HG03175 (cell line): Measurements from ENCODE around the gene C2CD4C.
"Not testable (repeated sequence)": the region's sequence is repeated elsewhere in the genome, so short reads cannot be mapped to it uniquely, and the experiment has no call there.

Source experiments
- ATAC-seq: cut with Tn5 transposase; IDR thresholded peaks from one replicate; pipeline ENCODE4 v1.9.1; 2021; ENCODE audit warnings: mild to moderate bottlenecking, moderate library complexity; ENCODE audit not compliant: unreplicated experiment

C2CD4C gene

DNA sequence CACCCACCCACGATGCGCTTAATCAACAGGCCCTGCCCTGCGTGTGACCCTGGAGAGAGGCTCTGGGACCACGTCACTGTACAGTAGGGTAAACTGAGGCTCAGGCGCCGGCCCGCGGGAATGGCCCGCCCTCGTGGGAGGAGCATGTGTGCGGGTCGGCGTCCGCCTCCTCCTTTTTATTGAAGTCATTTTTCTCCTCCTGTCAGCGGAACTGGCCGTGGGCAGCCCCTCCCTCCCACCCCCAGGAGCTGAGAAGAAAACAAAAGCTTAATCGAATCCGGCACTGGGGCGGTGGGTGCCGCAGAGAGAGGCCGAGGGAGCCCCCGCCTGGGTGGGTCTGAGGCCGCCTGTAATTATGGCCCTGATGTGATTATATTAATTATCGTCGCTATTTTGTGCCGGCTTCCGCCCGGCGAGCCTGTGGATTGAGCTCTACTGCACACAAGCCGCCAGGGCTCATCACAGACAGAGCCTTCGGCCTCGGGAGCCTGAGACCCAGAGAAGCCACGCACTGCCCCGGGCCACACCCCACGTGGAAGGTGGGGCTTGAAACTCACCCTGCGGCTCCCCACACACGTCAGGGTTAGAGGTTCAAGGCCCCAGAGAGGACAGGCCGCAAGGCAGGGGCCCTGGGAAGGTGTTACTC is 7.0 kb downstream of the C2CD4C start:
- no peak for ATAC-seq

DNA sequence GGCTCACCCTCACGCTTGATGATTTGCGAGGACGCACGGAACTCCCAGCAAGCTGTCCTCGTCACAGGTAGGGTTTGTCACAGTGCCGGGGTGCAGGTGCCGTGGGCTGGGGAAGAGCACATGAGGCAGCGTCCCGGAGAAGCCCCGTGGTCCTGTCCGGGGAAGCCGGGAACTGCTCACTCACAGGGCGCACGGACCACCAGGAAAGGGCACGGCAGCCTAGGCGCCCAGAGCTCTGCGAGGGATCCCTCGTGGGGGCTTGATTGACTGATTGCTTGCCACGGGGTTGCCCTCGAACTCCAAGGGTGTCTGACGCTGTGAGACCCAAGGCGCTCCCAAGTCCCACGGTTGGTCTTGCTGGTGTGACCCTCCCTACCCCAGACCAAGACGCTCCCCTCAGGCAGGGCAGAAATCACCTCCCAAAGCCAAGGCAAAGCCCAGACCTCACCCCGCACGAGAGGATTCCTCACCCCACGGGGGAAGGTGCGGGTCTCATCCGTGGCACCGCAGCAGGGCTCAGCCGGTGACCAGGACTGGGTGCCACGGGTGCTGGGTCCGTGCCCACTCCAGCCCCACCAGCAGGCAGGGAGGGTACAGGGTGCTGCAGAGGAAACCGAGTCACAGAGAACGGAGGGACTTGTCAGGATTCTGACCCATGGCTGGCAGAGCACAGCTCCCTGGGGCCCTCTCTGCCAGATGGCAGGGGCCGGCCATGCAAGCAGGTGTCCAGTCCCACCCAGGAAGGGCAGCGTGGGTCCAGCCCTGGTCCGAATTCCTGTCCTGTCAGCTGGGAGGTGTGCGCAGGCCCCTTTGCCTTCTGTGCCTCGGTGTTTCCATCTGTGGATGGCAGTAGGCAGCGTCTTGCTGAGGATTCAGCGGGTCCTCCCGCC is 7.7 kb downstream of the C2CD4C start:
- no peak for ATAC-seq

DNA sequence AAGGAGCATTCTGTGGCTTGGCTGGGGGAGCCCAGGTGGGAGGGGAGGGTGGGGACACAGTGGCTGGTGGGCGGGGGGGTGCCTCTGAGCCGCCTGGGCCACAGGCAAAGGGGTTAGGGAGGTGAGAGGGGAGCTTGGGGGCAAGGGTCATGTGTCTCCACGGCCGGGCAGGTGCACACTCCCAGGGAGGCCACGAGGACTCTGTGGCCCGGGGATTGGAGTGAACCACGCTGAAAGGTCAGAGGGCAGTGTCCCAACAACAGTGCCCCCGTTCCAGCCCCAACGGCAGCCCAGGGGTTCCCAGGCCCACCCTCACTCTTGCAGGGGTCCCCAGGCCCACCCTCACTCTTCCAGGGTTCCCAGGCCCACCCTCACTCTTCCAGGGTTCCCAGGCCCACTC is 9.6 kb downstream of the C2CD4C start:
- no peak for ATAC-seq

DNA sequence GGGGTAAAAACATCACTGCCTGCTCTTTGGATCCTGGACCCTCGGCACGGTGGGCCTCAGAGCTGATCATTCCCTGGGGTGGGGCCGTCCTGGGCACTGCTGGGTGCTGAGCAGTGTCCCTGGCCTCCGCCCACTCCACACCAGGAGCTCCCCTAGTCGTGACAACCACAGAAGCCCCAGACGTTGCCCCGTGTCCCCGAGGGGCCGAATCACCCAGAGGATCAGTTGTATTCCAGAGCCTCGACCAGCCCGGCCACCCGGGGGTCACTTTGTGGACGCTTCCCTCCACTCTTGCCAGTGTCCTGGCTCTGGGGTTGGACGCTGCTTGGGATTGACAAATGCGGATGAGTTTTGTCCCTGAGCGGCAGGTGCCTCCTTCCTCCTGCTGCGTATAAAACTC is 10.2 kb downstream of the C2CD4C start:
- ATAC-seq, result no peak

DNA sequence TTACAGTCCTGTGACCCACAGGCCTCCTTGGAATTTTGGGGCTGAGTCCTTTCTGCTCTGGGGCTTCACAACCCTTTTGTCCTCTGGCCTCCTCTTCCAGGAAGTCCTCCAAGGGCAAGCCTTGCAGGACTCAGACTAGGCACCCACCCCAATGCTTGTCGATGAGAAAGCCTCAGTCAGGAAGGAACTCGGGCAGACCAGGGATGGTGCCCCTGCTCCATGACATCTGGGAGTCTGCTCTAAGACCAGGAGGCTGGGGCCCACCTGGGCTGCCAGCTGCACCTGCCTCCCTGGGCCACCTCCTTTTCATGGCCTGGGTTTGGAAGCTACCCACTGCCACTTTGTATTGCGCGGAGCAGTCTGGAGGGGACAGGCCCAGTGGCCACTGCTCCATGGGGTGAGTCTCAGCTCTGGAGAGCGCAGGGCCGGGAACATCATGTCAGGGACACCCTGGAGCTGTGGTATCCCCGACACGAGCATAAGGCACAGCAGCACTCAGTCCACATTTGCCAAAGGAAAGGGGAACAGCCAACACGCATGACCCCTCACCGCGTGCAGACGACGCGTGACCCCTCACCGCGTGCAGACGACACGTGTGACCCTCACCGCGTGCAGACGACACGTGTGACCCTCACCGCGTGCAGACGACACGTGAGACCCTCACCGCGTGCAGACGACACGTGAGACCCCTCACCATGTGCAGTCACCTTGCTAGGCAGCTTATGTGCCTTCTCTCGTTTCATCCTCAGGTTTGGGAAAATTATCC is 10.8 kb downstream of the C2CD4C start:
- ATAC-seq, result no peak

DNA sequence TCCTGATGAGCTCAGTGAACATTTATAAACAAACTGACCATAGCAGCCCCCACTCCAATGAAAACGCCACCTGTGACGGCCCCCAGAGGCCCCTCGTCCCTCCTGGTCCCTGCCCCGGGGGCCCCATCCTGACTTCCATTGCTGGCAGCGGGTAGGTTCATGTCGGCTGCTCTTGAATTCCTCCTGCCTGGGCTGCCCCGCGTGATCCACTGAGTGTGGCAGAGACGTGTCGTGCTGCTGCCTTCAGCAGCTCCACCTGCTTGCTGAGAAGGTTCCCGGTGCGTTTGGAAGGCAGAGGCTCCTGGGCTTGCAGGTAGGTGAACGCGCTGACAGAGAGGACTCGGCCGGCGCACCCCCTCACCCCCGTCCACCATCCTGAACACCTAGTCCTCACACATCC is 11.6 kb downstream of the C2CD4C start:
- no peak for ATAC-seq

DNA sequence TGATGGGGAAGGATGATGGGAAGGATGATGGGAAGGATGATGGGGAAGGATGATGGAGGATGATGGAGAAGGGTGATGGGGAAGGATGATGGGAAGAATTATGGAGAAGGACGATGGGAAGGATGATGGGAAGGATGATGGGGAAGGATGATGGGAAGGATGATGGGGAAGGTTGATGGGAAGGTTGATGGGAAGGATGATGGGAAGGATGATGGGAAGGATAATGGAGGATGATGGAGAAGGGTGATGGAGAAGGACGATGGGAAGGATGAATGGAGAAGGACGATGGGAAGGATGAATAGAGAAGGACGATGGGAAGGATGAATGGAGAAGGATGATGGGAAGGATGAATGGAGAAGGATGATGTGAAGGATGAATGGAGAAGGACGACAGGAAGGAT is 13.5 kb downstream of the C2CD4C start:
- ATAC-seq, result no peak

DNA sequence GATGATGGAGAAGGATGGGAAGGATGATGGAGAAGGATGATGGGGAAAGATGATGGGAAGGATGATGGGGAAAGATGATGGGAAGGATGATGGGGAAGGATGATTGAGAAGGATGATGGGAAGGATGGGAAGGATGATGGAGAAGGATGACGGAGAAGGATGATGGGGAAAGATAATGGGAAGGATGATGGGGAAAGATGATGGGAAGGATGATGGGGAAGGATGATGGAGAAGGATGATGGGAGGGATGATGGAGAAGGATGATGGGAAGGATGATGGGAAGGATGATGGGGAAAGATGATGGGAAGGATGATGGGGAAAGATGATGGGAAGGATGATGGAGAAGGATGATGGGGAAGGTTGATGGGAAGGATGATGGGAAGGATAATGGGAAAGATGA is 14.1 kb downstream of the C2CD4C start:
- not testable (repeated sequence) for ATAC-seq

DNA sequence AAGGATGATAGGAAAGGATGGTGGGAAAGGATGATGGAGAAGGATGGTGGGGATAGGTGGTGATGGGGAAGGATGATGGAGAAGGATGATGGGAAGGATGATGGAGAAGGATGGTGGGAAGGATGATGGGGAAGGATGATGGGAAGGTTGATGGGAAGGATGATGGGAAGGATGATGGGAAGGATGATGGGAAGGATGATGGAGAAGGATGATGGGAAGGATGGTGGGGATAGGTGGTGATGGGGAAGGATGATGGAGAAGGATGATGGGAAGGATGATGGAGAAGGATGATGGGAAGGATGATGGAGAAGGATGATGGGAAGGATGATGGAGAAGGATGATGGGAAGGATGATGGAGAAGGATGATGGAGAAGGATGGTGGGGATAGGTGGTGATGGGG is 15.4 kb downstream of the C2CD4C start:
- not testable (repeated sequence) for ATAC-seq

DNA sequence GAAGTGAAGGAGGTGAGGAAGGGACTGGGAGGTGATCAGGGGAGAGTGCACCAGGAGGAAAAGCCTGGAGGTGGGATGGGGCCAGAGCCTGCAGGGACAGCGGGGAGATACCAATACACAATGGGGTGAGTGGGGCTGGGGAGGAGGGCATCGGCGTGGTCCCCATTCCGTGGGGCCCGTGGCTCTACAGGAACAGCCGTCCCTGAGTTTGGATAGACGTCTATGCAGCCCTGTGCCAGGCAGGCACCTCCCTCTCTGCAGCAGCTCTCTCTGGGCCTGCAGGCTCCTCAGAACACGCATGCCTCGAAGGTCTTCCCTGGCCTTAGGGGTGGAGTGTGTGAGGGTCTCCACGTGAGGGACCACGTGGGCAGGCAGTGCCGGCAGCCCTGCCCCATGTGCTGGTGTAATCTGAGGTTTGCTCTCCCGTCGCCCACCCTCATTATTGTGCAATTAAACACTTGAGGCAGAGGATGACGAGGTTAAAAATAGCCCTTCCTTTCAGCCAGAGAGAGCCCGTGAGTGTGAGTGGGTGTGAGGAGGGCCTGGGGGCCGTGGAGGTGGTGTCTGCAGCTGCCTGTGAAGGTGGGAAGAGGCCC is 16.5 kb downstream of the C2CD4C start:
- no peak for ATAC-seq

DNA sequence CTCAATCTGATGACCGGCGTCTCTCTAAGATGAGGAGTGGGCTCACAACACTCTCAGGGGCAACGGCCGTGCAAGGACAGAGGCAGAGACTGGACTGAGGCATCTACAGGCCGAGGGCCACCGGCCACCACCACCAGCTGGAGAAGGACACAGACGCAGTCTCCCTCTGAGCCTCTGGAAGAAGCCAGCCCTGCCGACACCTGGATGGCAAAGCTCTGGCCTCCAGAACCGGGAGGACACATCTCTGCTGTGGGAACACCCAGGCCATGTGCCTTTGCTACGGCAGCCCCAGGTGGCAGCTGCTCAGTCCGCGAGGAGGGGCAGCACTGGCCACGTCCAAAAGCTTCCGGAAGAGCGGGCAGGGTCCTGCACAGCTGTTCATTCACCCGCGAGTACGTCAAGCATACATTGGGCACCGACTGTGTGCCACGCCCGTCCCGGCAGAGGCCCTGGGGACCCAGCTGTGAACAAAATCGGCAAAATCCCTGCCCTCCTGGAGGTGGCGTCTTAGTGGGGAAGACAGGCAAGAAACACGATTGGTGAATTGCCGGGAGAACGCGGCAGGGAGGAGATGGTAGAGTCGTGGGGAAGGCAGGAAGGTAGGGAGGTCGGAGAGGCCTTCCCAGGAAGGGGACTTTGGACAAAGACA is 17.1 kb downstream of the C2CD4C start:
- ATAC-seq, result no peak

DNA sequence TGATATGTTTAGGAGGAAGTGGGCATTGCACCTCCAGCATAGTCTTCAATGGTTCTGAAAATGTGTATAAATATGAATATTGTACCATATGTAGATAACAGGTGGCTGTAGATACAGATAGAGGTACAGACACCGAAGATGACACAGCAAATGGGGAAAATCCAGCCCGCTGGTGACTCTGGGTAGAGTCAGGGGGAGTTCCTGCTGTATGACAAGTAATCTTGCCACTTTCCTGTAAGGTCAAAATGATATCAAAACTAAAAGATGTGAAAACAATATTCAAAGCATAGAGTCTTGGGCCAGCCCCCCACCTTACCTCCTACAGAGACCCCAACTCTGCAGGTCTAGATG is 17.8 kb downstream of the C2CD4C start:
- no peak for ATAC-seq

DNA sequence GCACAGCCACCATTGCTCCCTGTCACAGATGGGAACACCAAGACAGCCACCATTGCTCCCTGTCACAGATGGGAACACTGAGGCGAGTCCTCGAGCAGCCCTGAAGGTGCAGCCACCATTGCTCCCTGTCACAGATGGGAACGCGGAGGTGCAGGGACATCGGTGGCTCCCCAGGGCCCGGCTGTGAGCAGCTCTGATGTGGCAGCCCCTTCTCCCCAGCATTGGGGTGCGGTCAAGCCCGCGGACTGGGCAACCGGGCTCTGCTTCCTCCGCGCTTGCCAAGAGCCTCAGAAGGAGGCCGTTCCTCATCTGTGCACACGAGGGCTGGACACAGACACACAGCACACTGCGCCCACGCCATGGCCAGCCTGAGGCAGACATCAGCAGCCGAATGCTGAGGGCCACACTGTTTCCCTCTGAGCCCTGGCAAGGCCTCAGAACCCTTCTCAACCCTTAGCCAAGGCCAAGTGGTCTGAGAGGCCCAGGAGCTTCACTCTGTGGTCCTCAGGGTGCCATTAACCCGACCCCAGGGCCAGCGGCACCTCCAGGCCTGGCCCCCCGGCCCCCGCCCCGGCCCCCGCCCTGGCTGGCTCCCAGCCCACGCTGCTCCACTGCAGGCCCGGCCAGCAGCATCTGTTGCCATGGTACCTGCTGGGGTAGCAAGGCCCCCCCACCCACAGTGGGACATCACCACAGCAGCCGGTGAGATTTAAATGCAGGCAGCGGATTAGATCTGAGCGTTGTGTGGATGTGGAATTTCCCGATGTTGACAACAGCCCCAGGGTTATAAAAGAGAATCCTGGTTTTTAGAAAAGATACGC is 18.4 kb downstream of the C2CD4C start:
- no peak for ATAC-seq

DNA sequence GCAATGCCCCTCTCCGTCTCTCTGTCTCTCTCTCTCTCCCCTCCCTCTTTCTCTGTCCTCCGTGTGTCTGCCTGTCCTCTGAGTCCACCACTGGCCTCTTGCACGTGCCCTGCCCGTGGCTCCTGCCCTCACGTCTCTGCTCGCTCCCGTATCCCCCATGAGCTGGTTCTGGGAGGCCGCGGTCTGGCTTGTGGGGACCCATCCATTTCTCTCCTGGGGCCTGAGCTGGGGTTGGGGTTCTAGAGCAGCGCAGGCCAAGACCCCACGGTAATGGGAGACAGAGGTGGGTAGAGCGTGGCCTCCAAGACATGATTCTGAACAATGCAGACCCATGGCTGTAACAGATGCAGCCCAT is 19.0 kb downstream of the C2CD4C start:
- ATAC-seq, result no peak

DNA sequence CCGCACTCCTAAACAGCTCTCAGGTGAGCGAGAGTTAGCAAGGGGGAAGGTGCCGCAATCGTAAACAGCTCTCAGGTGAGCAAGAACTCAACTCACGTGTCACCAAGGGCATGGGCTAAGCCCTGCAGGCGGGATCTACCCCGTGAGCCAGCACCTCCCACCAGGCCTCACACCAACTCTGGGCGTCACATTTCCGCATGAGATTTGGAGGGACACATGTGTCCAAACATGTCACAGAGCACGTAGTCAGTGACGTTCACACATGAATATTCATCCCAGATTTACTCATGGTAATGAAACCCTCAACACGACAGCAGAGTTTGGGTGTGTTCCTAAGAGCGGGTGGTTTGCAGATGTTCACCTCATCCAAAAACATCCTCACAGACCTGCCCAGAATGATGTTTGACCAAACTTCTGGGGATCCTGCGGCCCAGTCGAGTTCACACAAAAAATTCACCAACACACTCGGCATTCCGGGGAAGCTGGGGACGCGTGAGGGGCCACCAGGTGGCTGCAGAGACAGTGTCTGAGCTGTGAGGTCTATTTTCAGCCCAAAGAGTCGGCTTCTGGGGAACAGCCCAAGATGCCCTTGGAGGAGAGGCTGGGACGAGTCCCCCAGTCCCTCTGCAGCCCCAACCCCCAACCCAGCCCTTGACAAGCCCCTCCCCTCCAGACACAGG is 19.6 kb downstream of the C2CD4C start:
- ATAC-seq, result no peak

DNA sequence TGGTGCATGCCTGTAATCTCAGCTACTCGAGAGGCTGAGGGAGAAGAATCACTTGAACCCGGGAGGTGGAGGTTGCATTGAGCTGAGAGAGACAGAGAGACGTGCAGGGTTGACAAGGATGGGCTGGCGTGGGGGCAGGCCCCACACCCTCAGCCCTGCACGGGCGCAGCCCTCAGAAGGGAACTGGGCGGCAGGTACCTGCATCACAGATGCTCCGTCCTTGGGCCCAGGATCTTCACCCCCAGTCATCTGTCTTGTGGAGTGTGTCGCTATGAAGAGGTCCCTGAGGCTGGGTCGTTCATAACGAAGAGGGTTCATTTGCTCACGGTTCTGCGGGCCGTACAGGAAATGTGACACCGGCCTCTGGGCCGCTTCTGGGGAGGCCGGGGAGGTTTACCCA is 20.3 kb downstream of the C2CD4C start:
- no peak for ATAC-seq

DNA sequence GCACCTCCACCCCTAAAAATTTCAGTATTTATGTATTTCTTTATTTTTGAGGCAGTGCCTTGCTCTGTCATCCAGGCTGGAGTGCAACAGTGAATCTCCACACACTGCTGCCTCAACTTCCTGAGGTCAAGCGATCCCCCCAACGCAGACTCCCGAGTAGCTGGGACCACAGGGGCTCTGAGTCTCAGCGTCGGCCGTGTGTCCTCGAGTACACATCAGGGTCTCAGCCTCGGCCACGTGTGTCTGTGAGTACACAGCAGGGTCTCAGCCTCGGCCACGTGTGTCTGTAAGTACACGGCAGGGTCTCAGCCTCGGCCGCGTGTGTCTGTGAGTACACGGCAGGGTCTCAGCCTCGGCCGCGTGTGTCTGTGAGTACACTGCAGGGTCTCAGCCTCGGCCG is 21.2 kb downstream of the C2CD4C start:
- no peak for ATAC-seq

DNA sequence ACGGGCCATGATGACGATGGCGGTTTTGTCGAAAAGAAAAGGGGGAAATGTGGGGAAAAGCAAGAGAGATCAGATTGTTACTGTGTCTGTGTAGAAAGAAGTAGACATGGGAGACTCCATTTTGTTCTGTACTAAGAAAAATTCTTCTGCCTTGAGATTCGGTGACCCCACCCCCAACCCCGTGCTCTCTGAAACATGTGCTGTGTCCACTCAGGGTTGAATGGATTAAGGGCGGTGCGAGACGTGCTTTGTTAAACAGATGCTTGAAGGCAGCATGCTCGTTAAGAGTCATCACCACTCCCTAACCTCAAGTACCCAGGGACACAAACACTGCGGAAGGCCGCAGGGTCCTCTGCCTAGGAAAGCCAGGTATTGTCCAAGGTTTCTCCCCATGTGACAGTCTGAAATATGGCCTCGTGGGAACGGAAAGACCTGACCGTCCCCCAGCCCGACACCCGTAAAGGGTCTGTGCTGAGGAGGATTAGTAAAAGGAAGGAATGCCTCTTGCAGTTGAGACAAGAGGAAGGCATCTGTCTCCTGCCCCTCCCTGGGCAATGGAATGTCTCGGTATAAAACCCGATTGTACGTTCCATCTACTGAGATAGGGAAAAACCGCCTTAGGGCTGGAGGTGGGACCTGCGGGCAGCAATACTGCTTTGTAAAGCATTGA is 22.2 kb downstream of the C2CD4C start:
- ATAC-seq, result not testable (repeated sequence)

DNA sequence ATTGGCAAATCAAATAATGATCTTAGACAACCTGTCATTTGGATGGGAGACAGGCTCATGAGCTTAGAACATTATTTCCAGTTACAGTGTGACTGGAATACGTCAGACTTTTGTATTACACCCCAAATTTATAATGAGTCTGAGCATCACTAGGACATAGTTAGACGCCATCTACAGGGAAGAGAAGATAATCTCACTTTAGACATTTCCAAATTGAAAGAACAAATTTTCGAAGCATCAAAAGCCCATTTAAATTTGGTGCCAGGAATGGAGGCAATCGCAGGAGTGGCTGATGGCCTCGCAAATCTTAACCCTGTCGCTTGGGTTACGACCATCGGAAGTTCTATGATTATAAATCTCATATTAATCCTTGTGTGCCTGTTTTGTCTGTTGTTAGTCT is 22.8 kb downstream of the C2CD4C start:
- not testable (repeated sequence) for ATAC-seq
